GM21619 (cell line): ENCODE results near the gene TBC1D10B.

Source experiments
- ATAC-seq: cut with Tn5 transposase; IDR thresholded peaks from one replicate; pipeline ENCODE4 v1.9.1; 2021; ENCODE audit not compliant: unreplicated experiment

The TBC1D10B gene

GRCh38 chr16:30376461-30376902, 6.2 kb upstream of the TBC1D10B start:
- ATAC-seq = no peak

- ATAC-seq = no peak
Observed at GRCh38 chr16:30375864-30376263, 5.6 kb upstream of the TBC1D10B start.

GRCh38 chr16:30374538-30374937, 4.2 kb upstream of the TBC1D10B start, which contains the start of gene MYL11:
Gene MYL11 (plus strand): TSS chr16:30374802. CDS start chr16:30374858, 56 bp downstream.
- ATAC-seq = no peak

- ATAC-seq = no peak
Observed at GRCh38 chr16:30372725-30373124, 2.4 kb upstream of the TBC1D10B start.

GRCh38 chr16:30372038-30372712, 1.9 kb upstream of the TBC1D10B start:
- no peak for ATAC-seq

- ATAC-seq = no peak
Observed at GRCh38 chr16:30371248-30371816, 1.0 kb upstream of the TBC1D10B start.

GRCh38 chr16:30369938-30370455, 297 bp downstream of the TBC1D10B start:
- ATAC-seq = peak; percentile 2

GRCh38 chr16:30369091-30369937, 980 bp downstream of the TBC1D10B start:
- ATAC-seq = no peak

- ATAC-seq = no peak
Observed at GRCh38 chr16:30368792-30369090, 1.6 kb downstream of the TBC1D10B start.

GRCh38 chr16:30368122-30368791, 2.0 kb downstream of the TBC1D10B start:
- ATAC-seq = no peak

- no peak for ATAC-seq
Observed at GRCh38 chr16:30367349-30368009, 2.8 kb downstream of the TBC1D10B start.

- no peak for ATAC-seq
Observed at GRCh38 chr16:30366511-30366910, 3.8 kb downstream of the TBC1D10B start.

GRCh38 chr16:30365200-30365599, 5.1 kb downstream of the TBC1D10B start:
- no peak for ATAC-seq

- ATAC-seq = no peak
Observed at GRCh38 chr16:30361180-30361579, 9.1 kb downstream of the TBC1D10B start.

GRCh38 chr16:30359871-30360170, 10.5 kb downstream of the TBC1D10B start:
- no peak for ATAC-seq

- no peak for ATAC-seq
Observed at GRCh38 chr16:30358990-30359870, 11.1 kb downstream of the TBC1D10B start.

GRCh38 chr16:30358577-30358936, 11.7 kb downstream of the TBC1D10B start:
- no peak for ATAC-seq

GRCh38 chr16:30357715-30358576, 12.3 kb downstream of the TBC1D10B start:
- no peak for ATAC-seq

GRCh38 chr16:30357085-30357714, 13.1 kb downstream of the TBC1D10B start:
- no peak for ATAC-seq
